Stimulated activated CD8-positive, alpha-beta memory T cell treated with anti-CD3 and anti-CD28 coated beads, Interleukin-2, amount 100 ng/mL, for 1 hour (primary cell): ENCODE measurements around the gene CACHD1.

Source experiments
- DNase-seq, 2 donors: peaks; one replicate each; pipeline ENCODE4 v3.0.0-alpha.2; 2020; ENCODE audit warnings: low read depth in 2 of 2

The CACHD1 gene

GRCh38 chr1:64523413-64524337 is 53.7 kb downstream of the CACHD1 start:
- no peak for DNase-seq

DNA sequence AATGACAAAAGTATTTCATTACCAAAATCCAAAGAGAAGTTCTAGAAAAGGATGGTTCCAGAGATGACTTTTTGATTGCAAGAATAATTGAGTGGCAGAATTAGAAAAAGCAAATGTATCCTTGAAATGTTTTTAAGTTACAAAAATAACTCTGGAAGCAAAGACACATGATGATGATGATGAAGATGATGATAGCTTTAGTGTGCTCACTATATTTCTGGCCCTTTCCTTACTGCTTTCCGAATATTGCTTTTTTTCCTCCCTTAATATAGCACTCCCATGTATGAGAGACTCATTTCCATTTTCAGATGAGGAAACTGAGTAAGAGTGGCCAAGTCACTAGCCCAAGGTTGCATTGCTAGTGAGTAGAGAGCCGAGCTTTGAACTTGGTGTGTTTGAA is 54.7 kb downstream of the CACHD1 start:
- DNase-seq, result no peak

- DNase-seq, result no peak
Observed at GRCh38 chr1:64525116-64525686, 55.3 kb downstream of the CACHD1 start.

- DNase-seq, result no peak
Observed at GRCh38 chr1:64526312-64526711, 56.4 kb downstream of the CACHD1 start.

DNA sequence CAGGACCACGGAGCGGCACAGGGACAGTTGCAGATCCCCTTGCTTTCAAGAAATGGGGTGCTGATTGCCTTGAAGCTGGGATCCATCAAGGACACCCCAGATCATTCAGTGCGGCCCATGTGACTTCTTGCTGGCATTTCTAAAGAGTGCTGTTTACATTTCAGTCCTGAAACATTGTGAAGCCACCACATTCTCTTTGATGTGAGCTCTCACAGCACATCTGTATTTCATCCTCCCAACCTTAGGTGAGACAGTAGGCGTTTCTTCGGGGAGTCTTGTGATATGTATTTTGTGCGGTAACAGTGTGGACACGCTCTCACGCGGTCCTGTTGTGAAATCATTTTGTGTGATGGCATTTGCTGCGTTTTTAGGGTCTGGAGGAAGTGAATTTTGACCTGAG is 57.2 kb downstream of the CACHD1 start:
- no peak for DNase-seq

GRCh38 chr1:64527786-64528185 is 57.9 kb downstream of the CACHD1 start:
- no peak for DNase-seq

DNA sequence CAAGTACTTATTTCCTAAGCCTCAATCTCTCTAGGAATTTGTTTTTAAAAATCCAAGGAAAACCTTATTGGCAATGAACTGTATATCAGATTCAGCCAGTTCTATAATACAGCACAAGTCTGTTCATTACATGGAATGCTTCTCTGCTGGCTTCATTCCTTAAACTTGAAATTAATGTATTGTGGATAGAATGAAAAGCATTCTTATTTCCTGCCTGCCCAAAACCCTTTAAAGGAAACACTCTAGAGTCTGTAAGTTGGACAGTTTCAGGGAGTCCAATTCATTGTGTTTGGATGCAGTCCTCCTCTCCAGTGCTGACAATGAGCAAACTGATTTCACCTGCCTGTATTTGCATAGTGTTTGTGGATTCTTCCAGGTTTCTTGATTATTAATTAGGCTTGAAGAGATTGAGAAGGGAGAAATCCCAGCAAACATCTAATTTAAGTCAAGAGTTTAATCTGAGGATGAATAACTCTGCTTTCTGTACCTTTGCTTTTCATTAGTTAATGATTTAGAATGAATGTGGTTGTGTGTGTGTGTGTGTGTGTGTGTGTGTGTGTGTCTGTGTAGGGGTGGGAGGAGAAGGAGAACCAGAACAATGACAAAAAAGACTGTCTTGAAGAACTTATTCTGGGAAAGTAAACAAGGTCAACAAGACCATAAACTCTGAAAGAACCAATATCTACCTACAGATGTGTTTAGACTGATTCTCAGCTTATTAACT is 61.2 kb downstream of the CACHD1 start:
- DNase-seq, result no peak

DNA sequence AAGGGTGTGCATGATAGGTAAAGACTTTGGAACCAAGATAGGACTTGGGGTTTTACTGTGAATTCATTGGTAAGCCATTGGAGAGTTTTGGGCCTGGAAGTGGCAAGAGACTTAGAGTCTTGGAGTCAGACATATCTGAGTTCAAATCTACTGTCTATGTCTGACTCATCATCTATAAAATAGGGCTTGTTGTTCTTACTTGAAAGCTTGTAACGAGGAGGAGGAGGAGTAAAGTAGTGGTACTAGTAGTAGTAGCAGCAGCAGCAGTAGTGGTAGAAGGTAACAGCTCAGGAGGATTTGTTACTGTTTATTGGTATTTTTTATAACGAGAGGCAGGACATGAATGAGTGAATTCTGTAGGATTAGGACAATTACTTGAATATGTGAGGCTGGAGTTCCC is 62.7 kb downstream of the CACHD1 start:
- DNase-seq, result no peak

DNA sequence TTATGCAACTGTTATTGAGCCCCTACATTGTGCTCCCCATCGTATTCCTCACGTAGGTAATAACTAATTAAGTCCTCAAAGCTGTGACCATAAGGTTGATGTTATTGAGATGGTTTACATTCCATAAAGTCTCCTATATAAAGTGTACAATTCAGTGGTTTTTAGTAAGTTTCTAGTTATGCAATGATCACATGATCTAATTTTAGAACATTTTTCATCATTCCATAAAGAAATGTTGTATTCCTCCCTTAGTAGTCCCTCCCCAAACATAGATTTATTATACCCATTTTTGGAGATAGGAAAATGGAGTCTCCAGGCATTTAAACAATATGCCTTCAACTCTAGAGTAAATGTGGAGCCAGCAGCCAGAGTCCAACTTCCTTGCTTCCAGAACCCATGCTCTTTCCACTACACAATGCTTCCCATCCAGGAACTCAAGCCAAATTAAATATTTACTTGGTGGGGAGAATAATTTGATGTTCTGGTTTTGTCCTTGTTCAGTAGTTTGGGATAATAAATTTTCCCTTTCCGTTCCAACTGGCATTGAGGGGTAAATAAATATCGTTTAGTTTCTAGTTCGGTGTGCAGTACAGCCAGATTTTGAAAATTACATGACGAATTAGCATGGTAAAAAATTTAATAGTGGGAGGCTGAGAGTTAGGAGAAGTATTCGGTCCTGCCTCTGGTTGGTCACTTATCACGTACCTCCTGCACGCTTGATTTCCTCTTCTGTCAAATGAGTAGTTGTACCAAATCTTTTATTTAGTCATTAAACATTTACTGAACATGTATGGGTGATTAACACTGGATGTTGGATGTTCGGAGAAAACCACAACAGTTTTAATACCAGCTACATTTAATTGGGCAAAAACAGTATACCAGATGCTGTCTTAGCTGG is 66.3 kb downstream of the CACHD1 start:
- no peak for DNase-seq

- no peak for DNase-seq
Observed at GRCh38 chr1:64536836-64537490, 67.0 kb downstream of the CACHD1 start.

DNA sequence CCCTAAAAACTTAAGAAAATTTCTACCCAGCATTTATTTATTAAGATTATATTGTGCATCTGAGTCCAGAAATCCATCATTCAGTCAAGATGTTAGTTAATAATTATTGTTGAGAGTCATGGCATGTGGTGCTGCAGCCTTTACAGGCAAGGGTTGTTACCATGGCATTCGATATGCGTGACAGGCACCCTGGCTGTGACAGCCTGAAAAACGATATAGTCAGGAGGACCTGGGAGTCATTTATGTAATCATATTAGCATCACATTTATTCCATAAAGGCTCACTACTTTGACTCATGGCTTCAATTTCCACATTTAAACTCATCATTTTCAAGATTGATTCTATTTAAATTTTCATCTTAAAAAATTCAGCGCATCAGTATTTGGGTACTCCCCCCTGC is 68.0 kb downstream of the CACHD1 start:
- DNase-seq, result no peak

DNA sequence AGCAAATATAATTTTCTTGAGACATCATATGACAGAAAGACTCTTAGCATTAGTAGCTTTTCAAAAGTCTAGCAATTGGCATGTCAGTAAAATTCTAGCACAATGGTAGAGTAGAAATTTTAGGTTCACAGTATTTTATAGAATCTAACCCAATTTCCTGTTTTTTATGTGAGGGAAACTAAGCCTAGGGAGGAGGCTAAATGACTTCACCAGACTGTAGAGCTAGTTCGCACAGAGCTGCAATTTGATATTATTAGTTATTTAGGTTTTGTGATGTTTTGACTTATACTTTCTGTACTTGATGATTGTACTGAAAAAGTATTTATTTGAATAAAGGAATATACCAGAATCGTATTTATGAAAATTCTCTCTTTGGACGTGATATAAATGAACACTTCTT is 68.5 kb downstream of the CACHD1 start:
- DNase-seq, result no peak

DNA sequence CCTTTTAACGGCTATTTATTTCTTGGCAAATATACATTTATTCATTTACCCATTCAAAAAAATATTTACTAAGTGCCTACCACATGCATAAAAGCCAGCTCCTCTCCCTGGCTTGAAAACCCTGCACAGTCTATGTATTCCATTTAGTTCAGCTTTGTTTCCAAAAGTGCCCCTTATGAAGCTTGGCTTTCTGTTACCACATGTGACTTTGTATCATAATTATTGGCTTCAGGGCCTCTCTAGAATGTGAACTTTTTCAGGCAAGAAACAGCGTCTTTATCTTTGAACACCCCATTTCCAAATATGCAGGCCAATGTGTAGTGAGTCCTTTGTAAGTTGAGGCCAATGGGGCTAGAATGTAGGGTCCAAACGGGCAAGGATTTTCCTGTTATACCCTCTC is 69.4 kb downstream of the CACHD1 start:
- DNase-seq, result no peak

DNA sequence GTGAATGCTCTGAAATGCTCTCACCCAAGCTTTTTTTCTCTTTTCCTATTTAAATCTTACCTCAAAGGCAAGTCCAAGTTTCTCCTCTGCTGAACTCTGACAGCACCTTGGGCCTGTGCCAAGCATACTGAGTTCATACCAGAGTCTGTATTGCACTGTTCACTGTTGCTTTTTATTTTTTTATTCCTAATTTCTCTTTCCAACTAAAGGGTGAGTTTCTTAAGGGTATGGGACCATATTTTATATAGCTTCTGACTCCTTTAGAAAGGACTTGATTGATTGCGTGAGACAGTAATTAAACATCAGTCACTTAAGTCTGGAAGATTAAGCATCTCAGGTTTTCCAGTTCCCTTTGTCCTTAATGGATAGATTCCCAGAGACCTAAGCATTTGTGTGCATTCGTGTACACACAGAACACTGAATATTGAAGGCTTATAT is 69.9 kb downstream of the CACHD1 start:
- DNase-seq, result no peak

GRCh38 chr1:64540265-64540791 is 70.4 kb downstream of the CACHD1 start:
- DNase-seq, result no peak

DNA sequence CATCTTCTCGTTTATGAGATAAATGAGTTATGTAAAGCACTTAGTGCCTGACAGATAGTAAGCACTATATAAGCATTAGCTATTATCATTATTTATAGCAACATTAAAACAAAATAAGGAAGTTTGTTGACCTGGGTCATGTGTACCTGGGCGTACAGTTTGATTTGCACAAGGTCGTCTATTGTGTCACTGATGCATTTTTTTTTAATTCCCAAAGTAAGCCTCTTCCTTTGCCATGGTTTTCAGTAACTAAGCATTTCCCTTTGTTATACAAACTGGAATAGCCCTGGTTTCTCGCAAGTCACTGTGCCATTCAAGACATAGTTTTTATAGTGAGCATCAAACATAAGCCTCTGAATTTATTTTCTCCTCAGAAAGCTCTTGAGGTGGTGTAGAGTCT is 72.2 kb downstream of the CACHD1 start:
- no peak for DNase-seq

GRCh38 chr1:64543831-64544230 is 73.9 kb downstream of the CACHD1 start:
- no peak for DNase-seq

DNA sequence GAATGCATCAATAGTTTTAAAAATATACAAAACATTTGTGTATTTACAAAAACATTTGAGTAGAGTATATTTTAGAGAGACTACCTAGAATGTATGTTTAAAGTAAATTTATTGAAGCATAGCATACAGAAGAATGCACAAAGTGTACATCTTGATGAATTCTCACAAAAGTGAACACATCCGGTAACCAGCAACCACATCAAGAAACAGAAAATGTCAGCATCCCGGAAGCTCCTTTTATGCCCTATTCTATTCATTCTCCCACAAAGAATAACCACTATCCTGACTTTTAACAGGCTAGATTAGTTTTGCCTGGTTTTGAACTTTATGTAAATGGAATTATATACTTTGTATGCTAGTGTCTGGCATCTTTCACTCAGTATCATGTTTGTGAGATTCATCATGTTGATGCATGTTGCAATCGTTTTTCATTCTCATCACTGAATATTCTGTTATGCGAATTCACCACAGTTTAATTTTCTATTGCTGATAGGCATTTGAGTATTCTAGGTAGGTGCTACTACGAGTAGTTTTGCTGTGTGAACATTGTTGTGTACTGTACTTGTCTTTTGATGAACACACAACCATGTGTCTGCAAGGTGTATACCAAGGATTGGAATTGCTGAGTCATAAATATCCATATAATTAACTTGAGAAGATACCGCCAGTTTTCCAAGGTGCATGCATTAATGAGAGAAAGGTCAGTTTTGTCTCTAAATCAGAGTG is 75.4 kb downstream of the CACHD1 start:
- DNase-seq, result no peak

- DNase-seq, result no peak
Observed at GRCh38 chr1:64546013-64546412, 76.1 kb downstream of the CACHD1 start.
